Stimulated activated CD8-positive, alpha-beta memory T cell treated with anti-CD3 and anti-CD28 coated beads, Interleukin-12 subunit alpha, Interleukin-12 subunit beta, amount 100 ng/mL, for 24 hours (primary cell): ENCODE data around the gene MBD2.

Experiments used
- DNase-seq: peaks from one replicate; pipeline ENCODE4 v3.0.0-alpha.2; 2020; ENCODE audit errors: extremely low read depth

Gene MBD2

GRCh38 chr18:54202851-54203250 lies 21.6 kb downstream of the MBD2 start:
- no peak for DNase-seq

DNA sequence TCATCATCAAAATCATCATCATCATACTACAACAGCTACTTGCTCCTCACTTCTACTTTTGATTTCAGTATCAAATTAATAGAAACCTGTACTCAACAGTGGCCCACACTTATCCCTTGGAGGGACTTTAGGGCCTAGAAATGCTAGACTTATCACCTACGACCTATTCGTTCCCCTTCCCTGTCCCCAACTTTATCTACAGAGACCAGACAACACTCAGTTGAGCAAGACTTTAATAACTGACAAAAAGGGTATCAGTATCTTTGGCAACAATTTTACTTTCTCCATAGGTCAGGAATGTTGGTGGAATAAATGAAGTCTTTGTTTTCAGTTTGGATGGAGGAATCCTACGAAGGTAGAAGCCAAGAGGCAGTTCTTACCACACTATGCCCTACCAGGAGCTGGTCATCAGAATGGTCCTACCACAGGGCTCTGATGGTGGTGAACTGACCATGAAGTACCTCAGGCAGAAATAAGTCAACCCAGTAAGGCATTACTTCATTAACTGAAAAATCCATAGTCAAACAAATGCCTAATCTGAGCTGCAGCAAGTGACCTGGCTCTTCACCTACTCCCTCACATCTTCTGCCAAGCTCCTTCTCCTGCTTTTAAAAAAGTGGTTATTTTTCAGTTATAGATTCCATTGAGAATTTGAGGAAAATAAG lies 26.6 kb downstream of the MBD2 start:
- no peak for DNase-seq

GRCh38 chr18:54193786-54194185 lies 30.7 kb downstream of the MBD2 start:
- no peak for DNase-seq

DNA sequence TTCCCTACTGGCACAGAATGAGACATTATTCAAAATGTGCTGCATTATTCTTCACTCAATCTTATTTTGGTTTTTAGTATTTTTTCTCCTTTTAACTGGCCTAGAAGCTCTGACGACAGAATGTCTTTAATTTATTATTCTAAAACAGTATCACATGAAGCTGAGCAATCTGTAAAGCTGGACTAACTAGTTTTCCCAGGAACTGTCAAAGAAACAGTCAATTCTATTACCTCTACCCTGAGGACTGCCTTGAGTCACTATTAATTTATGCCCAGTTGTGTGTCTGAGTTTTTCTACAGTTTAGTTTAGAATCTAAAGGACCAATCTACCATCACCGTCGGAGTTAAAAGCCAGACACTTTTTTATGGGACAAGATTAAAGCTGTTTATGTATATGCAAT lies 31.6 kb downstream of the MBD2 start:
- no peak for DNase-seq

DNA sequence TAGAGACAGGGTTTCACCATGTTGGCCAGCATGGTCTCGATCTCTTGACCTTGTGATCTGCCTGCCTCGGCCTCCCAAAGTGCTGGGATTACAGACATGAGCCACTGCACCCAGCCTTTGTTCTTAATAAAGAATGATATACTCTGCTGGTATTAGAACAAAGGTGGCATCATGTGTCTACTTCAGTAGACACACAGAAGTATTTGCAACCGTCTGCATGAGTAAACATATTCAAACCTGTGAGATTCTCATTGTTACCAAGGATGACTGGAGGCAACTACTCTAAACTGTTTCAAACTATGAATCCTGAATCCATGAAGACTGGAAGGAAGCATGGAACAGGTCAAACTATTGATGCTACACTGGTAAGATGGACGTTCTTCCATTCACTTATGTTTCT lies 32.1 kb downstream of the MBD2 start:
- DNase-seq: no peak

DNA sequence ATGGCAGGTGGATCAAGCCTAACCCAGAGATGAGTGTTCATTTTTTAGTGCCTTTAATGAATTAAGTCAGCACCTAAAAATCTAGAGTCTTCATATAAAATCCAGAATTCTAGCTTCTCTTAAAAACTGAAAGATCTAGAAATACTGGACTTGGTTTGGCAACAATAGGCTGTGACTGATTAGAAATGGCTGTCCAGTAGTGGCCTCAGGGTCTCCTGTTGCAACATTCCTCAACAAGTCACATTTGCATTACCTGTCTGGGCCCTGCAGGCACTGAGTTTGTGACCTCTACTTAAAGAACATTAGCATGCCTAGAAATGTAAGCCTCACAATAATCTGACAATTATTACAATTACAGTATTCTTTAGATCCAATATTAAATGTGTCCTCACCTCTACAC lies 33.1 kb downstream of the MBD2 start:
- no peak for DNase-seq

- no peak for DNase-seq
These were observed 37.1 kb downstream of the MBD2 start for GRCh38 chr18:54187372-54187771.

DNA sequence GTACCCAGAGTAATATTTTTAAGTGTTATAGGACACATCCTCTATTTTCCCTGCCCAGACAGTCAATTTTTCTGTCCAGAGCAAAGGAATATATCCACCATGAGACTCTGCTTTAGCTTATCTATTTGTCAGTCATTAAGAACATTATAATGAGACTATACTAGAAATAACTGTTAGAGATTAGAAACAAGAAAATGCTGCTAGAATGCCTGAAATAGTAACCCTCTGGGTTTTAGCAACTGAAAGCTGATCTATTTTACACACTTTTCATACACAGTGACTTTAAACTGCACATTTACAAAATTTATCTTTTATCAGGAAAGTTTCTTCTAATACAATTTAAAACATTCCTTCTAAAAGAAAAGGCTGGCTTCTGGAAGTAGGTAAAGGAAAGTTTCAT lies 39.6 kb downstream of the MBD2 start:
- DNase-seq: no peak

GRCh38 chr18:54183390-54183789 lies 41.1 kb downstream of the MBD2 start:
- no peak for DNase-seq

GRCh38 chr18:54181856-54182602 lies 42.4 kb downstream of the MBD2 start:
- DNase-seq: no peak

GRCh38 chr18:54173980-54174630 lies 50.4 kb downstream of the MBD2 start:
- no peak for DNase-seq

DNA sequence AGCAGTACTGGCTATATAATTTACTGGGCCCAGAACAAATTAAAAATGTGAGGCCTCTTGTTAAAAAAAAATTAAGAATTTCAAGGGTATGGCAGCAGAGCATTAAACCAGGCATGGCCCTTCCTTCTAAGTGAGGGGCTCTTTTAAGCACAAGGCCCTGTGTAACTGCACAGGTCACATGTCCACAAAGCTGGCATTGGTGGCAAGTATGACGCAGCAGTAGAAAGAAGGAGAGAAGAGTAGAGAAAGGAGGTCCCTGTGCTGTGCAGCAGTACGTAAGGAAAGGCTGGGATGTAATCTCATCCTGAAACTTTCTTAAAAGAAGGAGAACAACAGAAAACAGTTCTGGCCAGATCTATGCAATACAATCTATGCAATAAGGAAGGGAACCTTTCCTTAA lies 51.2 kb downstream of the MBD2 start:
- DNase-seq: no peak

- no peak for DNase-seq
These were observed 54.8 kb downstream of the MBD2 start for GRCh38 chr18:54169431-54170403.

DNA sequence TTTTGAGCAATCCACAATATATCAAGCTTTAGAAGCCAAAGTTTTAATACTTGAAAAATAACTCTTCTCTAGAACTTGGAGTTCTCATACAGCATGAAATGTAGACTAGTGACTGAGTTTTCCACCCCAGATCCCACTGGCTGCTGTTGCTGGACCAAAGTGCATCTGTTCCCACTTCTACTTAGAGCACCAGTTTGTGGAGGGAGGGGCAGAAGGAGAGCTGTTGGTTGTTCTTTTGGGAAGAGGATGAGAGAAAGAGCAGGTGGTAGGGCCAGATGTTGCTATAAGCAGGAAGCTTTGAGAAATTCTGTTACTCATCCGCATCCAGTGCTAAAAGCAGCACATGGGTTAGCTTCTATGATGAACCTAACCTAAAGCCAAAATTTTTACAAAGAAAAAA lies 59.0 kb downstream of the MBD2 start:
- no peak for DNase-seq

DNA sequence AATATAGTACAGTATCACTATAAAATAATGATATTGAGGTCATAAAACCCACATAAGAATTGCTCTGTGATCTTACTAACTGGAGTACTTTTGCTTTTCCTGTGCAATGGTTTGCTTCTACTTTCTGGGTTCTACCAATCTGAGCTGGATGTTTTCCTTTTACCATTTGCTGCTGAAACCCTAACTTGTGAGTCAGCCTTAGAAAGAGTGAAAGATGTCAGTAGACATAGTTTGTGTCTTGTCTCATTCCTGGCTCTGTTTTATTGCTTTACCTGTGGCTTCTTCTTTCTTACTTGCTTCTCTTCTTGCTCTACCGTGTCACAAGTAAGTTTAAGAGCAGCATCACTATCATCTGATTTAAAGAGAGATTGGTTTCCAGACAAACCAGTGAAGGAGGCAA lies 61.0 kb downstream of the MBD2 start:
- no peak for DNase-seq

DNA sequence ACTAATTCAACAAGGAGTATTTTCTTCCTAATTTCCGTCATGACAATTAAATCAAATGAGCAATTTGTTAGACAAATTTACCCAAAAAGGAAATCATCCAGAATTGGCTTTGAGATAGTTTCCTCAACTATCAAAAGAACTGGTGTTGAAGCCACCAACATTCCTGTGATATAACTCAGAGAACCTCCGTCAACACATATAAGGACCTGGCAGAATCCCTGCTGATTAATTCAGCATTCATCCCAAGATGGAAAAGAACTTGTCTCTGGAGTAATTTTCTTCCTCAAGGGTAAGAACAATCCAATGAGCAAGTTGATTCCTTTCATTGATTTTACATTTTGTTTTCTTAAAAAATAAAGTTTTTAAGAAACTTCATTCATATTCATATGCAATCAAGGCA lies 62.0 kb downstream of the MBD2 start:
- DNase-seq: no peak

GRCh38 chr18:54161267-54161666 lies 63.2 kb downstream of the MBD2 start:
- DNase-seq: no peak

DNA sequence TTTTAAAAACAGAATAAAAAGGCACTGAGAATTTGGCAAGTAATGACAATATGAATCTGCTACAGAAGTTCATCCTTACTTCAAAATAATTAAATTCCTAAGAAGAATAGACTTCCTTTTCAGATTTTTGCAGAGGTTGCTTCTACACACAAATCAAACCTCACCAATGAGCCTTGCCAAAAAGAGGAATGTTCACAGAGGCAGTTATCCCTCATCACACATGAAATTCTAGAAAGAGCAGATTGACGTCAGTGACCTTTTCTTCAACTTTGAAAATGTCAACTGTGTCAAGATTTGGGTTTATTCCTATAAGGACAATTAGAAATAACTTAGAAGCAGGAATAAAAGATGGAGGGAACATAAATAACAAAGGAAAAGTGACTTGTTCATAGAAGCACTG lies 64.6 kb downstream of the MBD2 start:
- no peak for DNase-seq

DNA sequence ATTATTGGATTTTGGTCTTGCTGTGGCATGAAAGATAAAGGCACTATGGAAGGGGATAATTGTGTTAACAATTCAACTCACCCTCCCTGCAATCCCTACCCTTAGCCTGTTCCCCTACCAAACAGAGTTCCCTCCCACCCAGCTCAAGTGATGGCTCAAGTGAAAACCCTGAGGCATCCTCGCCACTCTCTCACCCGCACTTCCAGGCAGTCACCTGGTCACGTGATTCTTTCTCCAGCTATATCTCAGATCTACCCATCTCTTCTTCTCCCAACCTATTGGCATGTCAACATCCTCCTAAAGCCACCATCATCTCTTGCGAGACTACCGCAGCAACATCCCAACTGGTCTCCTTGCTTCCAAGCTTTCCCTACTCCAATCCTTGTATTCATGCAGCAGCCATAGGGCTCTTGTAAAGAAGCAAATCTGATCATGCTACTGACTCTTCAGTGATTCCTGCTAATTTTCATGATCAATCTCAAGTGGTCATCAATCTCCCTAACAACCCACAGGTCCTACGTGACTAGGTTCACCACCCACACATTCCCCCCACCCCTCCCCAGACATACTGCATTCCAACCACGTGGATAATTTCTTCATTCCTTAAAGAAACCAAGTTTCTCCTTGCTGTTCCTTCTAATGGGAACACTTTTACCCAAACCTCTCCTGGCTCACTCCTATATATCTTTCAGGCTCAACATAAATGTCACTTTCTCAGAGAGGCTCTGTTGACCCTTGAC lies 66.7 kb downstream of the MBD2 start:
- no peak for DNase-seq

DNA sequence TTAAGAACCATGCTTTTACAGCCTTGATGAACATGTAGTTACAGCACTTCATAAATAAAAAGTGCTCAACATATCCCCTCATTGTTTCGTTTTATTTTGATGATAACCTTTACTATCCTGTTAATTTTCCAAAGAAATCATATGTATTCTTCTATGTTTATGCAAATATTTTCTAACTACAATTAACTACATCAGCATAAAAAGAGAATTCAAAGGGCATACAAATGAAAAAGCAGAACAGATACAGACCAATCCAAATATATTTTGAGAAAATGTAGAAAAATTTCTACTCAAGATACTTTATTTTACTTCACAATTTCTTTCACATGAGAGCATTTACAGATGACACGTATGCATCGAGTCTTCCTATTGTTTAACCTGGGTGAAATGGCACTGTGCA lies 69.1 kb downstream of the MBD2 start:
- no peak for DNase-seq

GRCh38 chr18:54154231-54154630 lies 70.2 kb downstream of the MBD2 start:
- no peak for DNase-seq
